ENCODE measurements around the gene SPI1.

SPI1 gene

DNA sequence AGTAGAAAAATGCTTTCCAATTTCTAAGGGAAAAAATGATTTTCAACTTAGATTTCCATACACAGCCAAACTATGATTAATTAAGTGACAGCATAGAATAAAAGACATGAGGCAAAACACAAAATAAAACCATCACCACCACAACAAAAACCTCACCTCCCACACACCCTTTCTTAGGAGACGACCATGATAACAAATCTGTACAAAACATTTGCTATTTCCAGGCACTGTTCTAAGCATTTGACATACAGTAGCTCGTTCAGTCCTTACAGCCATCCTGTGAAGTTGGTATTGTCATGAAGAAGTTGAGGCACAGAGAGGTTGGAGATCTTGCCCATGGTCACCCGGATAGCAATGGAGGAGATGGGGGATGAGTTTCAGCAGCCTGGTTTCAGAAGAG lies 8.7 kb downstream of the SPI1 start:
- peak overlapping the region; percentile 94 for H3K27ac Mint-ChIP-seq
- peaks cover 4% of the 10 kb centered on the region in 2 donors for H3K9me3 Mint-ChIP-seq
- DNase-seq (no peak), ATAC-seq (replicated peaks) (no peak)
- no peaks in the 10 kb centered on the region for H3K27me3 Mint-ChIP-seq
- peaks cover 40 to 61% of the 10 kb centered on the region in 2 donors for H3K36me3 Mint-ChIP-seq
- peak overlapping the region; percentile 33 to 40 for H3K4me3 Mint-ChIP-seq
- H3K4me1 Mint-ChIP-seq = peaks cover 42 to 82% of the 10 kb centered on the region in 2 donors

DNA sequence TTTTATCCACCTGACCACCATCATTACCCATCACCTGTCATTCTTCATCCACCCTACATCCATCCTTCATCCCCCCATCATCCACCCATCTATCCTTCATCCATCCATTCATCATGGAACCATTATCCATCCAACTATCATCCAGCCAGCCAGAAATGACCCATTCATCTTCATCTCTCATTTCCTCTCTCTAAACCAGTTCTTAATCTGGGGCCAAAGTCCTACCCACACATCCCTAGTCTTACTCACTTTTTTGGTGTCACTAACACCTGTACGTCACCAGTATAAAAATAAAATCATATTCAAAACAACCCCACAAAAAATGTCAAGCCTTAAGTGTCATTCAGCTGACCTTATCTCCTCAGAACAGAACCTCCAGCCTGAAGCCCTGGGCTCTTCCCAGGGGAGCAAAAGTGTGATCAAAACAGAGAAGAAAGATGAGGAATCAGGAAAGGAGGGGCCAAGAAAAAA lies 12.3 kb downstream of the SPI1 start:
- H3K27ac Mint-ChIP-seq = peak overlapping the region; percentile 93

DNA sequence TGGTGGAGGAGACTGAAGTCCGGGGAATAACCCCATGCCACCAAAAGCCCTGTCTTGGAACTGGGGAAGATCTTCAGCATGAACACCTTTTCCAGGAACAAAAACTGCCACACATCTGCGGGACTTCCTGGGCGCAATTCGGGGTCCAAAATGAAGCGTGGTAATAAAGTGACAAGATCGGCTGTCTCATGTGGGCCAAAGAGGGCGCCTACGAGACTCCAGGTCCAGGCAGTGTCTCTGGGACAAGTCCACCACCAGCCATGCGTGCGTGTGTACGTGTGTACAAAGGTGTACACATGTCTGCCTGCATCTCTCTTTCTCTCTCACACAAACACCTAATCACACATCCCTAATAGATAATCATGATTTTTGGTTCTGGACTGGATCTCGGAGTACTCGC lies 16.9 kb downstream of the SPI1 start:
- peaks cover 2 to 8% of the 10 kb centered on the region in 2 donors for H3K9me3 Mint-ChIP-seq
- H3K27ac Mint-ChIP-seq = peak overlapping the region; percentile 88
- ATAC-seq (replicated peaks) (no peak), DNase-seq (no peak)
- peaks cover 29 to 34% of the 10 kb centered on the region in 2 donors for H3K4me1 Mint-ChIP-seq
- H3K4me3 Mint-ChIP-seq = no peak overlapping the region
- H3K27me3 Mint-ChIP-seq = no peaks in the 10 kb centered on the region
- peaks cover 28 to 46% of the 10 kb centered on the region in 2 donors for H3K36me3 Mint-ChIP-seq

More for the DNA sequence above, 12.3 kb downstream of the SPI1 start:
- Mint-ChIP-seq H3K27me3 (no peaks in the 10 kb centered on the region), H3K4me3 (peak overlapping the region; percentile 56 to 75), H3K9me3 (peaks cover 4 to 6% of the 10 kb centered on the region in 2 donors), H3K36me3 (peaks cover 31 to 56% of the 10 kb centered on the region in 2 donors), H3K4me1 (peaks cover 33 to 65% of the 10 kb centered on the region in 2 donors)
- ATAC-seq (replicated peaks) = peak; percentile 91 to 94
- peak; percentile 72 for DNase-seq

DNA sequence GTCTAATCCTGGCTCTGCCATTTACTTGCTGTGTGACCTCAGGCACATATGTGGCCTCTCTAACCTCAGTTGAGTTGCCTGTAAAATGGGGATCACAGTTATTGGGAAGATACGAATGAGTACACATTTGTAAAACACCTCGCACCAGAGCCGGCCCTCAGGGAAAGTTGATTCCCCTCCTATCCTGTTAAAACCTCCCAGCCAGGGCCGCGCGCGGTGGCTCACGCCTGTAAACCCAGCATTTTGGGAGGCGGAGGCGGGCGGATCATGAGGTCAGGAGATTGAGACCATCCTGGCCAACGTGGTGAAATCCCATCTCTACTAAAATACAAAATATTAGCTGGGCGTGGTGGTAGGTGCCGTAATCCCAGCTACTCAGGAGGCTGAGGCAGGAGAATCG lies 18.0 kb downstream of the SPI1 start:
- peak overlapping the region; percentile 92 for H3K27ac Mint-ChIP-seq
- H3K9me3 Mint-ChIP-seq = peaks cover 0 to 3% of the 10 kb centered on the region in 2 donors
- peaks cover 23 to 26% of the 10 kb centered on the region in 2 donors for H3K4me1 Mint-ChIP-seq
- DNase-seq = no peak
- H3K27me3 Mint-ChIP-seq = no peaks in the 10 kb centered on the region
- H3K36me3 Mint-ChIP-seq = peaks cover 22 to 38% of the 10 kb centered on the region in 2 donors
- ATAC-seq (replicated peaks) = no peak
- H3K4me3 Mint-ChIP-seq = no peak overlapping the region

DNA sequence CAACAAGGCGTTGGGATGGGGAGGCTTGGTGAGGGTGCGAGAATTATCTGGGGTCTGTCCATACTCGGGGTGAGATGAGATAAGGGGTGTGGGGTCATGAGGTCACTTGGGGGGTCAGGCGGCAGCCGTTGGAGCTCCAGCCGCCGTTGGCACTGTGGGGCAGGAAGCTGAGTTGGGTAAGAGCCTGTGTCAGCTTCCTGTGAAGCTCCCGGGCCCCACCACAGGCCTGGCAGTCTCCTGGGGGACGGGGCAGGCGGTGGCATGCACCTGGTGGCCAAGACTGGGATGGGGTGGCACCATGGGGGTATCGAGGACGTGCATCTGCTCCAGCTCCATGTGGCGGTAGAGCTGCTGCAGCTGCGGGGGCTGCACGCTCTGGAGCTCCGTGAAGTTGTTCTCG lies 18.8 kb downstream of the SPI1 start:
- Mint-ChIP-seq H3K36me3 (peaks cover 24 to 35% of the 10 kb centered on the region in 2 donors), H3K27me3 (no peaks in the 10 kb centered on the region), H3K4me1 (peaks cover 19 to 23% of the 10 kb centered on the region in 2 donors), H3K4me3 (peak overlapping the region; percentile 51 to 55), H3K27ac (peak overlapping the region; percentile 92), H3K9me3 (peaks cover 0 to 3% of the 10 kb centered on the region in 2 donors)
- DNase-seq (no peak), ATAC-seq (replicated peaks) (peak; percentile 38 to 44)

DNA sequence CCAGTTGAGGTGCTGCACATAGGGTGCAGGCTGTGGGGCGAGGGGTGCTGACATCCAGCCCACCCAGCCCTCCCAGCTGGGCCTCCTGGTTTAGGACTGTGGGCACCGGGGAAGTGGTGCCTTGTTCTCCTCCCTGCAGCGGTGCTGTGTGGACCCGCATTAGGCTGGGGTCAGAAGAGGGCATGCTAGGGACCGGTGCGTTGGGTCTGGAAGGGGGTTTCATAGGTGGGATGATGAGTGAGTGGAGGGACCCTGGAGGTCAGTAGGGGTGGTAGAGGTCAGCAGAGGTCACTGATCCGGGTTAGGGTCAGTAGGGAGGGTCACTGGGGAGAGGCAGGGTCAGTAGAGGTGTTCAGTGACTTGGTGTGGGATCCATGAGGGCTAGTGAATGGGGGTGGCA lies 19.2 kb downstream of the SPI1 start:
- Mint-ChIP-seq H3K9me3 (peaks cover 0 to 3% of the 10 kb centered on the region in 2 donors), H3K36me3 (peaks cover 25 to 35% of the 10 kb centered on the region in 2 donors), H3K27ac (peak overlapping the region; percentile 92), H3K4me3 (peak overlapping the region in 1 of 2 donors; percentile 55), H3K27me3 (no peaks in the 10 kb centered on the region), H3K4me1 (peaks cover 14 to 19% of the 10 kb centered on the region in 2 donors)
- ATAC-seq (replicated peaks) (no peak), DNase-seq (no peak)

DNA sequence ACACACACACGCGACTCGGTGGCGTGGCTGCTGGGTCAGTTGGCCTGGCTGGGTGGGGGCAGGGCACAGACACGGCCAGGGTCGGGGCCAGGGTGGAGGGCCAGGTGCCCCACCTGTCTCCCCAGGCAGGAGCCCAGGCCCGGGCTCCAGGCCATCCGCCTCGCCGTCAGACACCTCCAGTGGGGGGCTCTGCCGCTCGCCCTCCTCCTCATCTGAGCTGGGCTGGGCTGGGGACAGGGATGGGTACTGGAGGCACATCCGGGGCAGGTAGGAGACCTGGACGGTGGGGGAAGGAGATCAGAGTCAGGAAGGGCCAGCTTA lies 19.7 kb downstream of the SPI1 start:
- Mint-ChIP-seq H3K9me3 (peaks cover 0 to 3% of the 10 kb centered on the region in 2 donors), H3K4me3 (no peak overlapping the region), H3K27me3 (no peaks in the 10 kb centered on the region), H3K4me1 (peaks cover 13 to 19% of the 10 kb centered on the region in 2 donors), H3K36me3 (peaks cover 25 to 35% of the 10 kb centered on the region in 2 donors), H3K27ac (peak overlapping the region; percentile 92)
- DNase-seq (no peak), ATAC-seq (replicated peaks) (no peak)

DNA sequence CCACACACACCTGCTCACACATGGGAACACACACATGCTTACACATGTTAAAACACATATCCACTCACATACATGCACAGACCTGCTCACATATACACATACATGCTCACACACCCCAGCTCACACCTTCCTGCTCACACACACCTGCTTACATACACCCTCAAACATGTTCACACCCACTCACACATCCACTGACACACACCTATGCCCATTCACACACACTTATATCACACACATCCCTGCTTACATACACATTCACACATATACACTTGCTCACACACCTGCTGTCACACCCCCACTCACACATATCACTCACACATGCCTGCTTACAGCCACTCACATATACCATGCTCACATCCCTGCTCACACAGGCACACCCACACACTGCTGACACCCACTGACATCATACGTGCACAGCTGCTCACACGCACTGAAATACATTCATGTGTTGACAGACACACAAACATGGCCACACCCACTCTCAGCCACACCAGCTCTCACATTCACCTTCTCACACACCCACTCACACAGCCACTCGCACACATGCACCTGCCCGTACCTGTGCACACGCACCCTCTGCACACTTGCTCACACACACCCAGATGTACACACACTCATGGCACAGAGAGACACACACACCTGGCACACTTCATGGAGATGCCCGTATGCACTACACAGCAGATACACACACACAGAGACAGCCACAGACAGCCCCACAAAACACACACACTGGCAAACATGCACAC lies 20.2 kb downstream of the SPI1 start:
- ATAC-seq (replicated peaks) = no peak
- H3K9me3 Mint-ChIP-seq = peaks cover 0 to 3% of the 10 kb centered on the region in 2 donors

DNA sequence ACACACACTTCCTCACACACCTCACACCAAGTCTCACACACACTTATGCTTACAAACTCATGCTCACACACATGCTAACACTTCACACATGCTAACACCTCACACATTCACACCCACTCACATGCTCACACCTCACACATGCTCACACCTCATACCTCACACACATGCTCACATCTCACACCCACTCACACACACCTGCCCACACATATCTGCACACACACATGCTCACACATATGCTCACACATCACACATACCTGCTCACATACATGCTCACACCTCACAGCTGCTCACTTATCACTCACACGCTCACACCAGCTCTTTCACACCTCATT lies 21.4 kb downstream of the SPI1 start:
- Mint-ChIP-seq H3K4me1 (peaks cover 13 to 19% of the 10 kb centered on the region in 2 donors), H3K4me3 (no peak overlapping the region), H3K36me3 (peaks cover 25 to 35% of the 10 kb centered on the region in 2 donors), H3K9me3 (peaks cover 0 to 3% of the 10 kb centered on the region in 2 donors), H3K27me3 (no peaks in the 10 kb centered on the region), H3K27ac (no peak overlapping the region)
- ATAC-seq (replicated peaks) = no peak
- no peak for DNase-seq

More for the DNA sequence above, 20.2 kb downstream of the SPI1 start:
- H3K27ac Mint-ChIP-seq = no peak overlapping the region
- no peak overlapping the region for H3K4me3 Mint-ChIP-seq
- peaks cover 13 to 19% of the 10 kb centered on the region in 2 donors for H3K4me1 Mint-ChIP-seq
- no peaks in the 10 kb centered on the region for H3K27me3 Mint-ChIP-seq
- DNase-seq = no peak
- peaks cover 25 to 35% of the 10 kb centered on the region in 2 donors for H3K36me3 Mint-ChIP-seq

DNA sequence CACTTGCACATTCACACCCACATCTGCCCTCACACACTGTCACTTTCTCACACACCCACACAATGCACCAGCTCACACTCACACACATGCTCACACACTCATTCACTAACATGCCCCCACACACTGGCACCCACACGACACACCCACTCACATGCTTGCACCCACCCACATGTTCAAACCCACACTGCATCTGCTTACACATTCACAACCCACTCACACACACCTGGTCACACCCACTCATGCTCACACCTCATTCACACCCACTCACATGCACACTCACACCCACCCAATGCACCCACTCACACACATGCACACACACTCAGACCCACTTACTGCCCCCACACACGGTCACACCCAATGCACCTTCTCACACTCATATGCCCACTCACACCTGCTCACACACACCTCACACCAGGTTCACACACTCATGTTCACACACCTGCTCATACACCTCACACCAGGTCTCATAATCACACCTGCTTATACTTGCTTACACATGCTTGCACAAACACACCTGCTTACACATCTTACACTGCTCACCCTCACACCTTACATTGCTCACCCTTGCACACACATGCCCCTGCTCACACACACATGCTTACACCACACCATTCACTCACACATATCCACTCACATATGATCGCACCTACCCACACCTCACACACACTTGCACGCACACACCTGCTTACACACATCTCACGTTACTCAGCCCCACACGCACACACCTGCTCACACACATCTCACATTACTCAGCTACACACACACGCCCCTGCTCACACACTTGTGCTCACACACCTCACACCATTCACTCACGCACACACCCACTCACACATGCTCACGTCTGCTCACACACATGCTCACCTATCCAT lies 22.0 kb downstream of the SPI1 start:
- Mint-ChIP-seq H3K27ac (no peak overlapping the region), H3K9me3 (peaks cover 0 to 3% of the 10 kb centered on the region in 2 donors), H3K4me1 (peaks cover 7 to 13% of the 10 kb centered on the region in 2 donors), H3K36me3 (peaks cover 22 to 29% of the 10 kb centered on the region in 2 donors), H3K27me3 (no peaks in the 10 kb centered on the region), H3K4me3 (no peak overlapping the region)
- ATAC-seq (replicated peaks) (no peak), DNase-seq (no peak)

DNA sequence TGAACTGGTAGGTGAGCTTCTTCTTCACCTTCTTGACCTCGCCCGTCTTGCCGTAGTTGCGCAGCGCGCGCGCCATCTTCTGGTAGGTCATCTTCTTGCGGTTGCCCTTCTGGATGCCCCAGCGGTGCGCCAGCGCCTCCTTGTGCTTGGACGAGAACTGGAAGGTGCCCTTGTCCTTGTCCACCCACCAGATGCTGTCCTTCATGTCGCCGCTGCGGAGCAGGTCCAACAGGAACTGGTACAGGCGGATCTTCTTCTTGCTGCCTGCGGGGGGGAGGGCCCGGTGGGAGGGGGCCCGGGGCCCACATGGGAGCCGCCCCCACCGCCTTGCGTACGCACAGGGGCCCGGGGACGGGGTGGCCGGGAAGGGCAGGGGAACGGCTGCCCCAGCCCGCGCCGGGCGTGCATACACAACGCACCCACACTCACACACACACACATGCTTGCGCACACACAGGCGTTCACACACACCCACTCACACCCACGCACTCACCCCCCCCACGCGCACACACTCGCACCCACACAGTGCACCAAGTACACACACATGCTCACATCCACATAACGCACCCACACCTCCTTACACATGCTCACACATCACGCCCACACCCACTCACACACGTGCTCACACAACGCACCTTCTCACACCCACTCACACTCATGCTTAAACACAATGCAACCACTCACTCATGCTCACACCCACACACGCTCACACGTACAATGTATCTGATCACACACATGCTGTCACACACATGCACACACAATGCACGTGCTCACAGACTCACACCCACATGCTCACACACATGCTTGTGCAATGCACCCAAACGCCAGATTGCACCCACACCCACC lies 22.8 kb downstream of the SPI1 start:
- Mint-ChIP-seq H3K36me3 (peaks cover 17 to 23% of the 10 kb centered on the region in 2 donors), H3K27me3 (no peaks in the 10 kb centered on the region), H3K4me3 (peak overlapping the region in 1 of 2 donors; percentile 7), H3K27ac (no peak overlapping the region), H3K9me3 (no peaks in the 10 kb centered on the region), H3K4me1 (peaks cover 0 to 10% of the 10 kb centered on the region in 2 donors)
- ATAC-seq (replicated peaks) = peak in 1 of 2 donors; percentile 28
- DNase-seq = no peak

DNA sequence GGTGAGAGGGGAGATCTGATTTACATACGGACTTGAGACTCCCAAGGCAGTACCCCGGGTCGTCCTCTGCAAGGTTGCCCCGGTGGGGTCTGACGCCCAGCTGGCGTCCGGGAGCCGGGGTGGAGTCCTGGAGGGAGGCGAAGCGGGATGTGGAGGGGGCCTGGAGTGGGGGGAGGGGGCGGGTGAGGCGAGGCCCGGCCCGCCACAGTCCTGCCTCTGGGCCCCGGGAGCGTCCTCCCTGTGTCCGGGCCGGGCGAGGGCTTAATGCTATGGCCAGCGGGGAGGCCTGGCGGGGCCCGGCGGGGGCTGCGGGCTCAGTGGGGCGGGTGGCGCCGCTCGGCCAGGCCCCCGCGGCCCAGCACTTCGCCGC lies 23.4 kb downstream of the SPI1 start:
- H3K36me3 Mint-ChIP-seq = peaks cover 17 to 20% of the 10 kb centered on the region in 2 donors

DNA sequence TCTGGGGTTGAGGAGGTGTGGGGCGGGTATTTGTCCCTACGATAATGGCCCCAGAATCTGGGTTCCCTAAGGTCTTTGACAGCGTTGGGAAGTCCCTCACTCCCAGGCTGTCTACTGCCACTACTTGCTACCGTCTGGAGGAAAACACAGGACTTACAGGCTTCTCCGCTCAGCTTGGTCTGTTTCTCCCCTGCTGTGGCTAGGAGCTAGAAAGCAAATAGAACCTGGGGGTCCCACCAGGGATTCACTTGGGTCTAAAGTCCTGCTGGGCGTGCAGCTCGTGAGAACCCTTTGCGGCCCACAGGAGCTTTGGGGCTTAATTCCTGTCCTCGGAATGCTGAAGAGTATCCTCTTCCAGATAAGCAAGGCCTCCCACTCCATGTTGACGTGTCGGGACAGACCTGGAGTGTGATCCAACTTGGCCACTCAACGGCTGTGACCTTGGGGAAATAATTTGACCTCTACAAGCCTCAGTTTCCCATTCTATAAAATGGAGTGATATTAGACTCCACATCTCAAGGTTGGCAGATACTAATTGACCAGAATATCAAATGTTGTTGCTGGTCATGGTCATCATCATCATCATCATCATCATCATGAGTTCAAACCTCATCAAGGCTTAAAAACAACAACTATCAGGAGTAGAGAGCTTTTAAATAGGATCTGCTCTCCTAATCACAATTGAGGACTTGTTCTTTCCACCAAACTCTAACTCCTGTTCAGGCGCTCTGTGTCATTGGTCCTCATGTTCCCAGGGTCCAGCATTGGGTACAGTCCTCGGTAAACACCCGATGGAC lies 24.2 kb downstream of the SPI1 start:
- Mint-ChIP-seq H3K27ac (peak overlapping the region; percentile 14), H3K4me1 (peaks cover 0 to 3% of the 10 kb centered on the region in 2 donors), H3K36me3 (peaks cover 11 to 12% of the 10 kb centered on the region in 2 donors), H3K4me3 (no peak overlapping the region), H3K27me3 (no peaks in the 10 kb centered on the region), H3K9me3 (no peaks in the 10 kb centered on the region)
- DNase-seq = no peak
- peak in 1 of 2 donors; percentile 21 for ATAC-seq (replicated peaks)

More for the DNA sequence above, 23.4 kb downstream of the SPI1 start:
- DNase-seq (no peak), ATAC-seq (replicated peaks) (no peak)
- no peaks in the 10 kb centered on the region for H3K9me3 Mint-ChIP-seq
- H3K27me3 Mint-ChIP-seq = no peaks in the 10 kb centered on the region
- no peak overlapping the region for H3K4me3 Mint-ChIP-seq
- H3K27ac Mint-ChIP-seq = no peak overlapping the region
- peaks cover 0 to 10% of the 10 kb centered on the region in 2 donors for H3K4me1 Mint-ChIP-seq

All from stimulated activated naive B cell treated with anti-CD40 and anti-IgM and Interleukin-4, amounts not matched to agents 10 μg/mL and 1 μg/mL and 100 μg/mL, for 72 hours (primary cell).